Fibroblast of the conjunctiva (primary cell): ENCODE data around the gene GNGT2.

Source experiments
- DNase-seq: peaks from one replicate; pipeline ENCODE4 v3.0.0-alpha.2; 2010; ENCODE audit warnings: low read depth

The GNGT2 gene

GRCh38 chr17:49168706-49169105 is 41.7 kb downstream of the GNGT2 start:
- no peak for DNase-seq

DNA sequence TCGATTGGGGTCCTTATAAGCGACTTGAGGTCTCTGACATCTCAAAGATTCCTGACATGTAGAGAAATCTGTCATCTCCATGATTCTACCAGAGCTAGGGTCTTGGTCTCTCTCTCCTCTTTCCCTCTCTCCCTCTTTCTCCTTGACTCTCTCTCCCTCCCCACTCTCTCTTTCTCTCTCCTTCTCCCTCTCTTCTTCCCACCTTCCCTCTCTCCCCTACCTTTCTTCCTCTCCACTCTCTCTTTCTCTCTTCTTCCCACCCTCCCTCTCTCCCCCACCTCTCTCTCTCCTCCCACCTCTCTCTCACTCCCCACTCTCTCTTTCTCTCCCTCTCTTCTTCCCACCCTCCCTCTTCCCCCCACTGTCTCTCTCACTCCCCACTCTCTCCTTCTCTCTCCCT is 45.2 kb downstream of the GNGT2 start:
- DNase-seq = no peak

DNA sequence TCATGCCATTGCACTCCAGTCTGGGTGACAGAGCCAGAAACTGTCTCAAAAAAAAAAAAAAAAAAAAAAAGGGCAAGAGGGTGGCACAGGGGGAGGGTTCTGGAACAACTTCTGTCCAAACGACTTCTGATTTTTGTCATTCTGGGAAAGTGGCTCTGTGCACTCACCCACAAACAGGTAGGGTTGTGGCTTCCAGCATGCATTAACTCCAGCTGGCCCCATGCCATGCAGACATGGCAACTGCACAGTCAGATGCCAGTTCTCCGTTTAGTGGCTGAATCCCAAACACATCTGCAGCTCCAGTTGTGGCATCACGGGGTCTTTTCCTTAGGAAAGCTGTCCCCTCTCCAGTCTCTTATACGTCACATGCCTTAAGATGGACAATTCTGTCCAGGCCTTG is 47.5 kb downstream of the GNGT2 start:
- no peak for DNase-seq

GRCh38 chr17:49157784-49158183 is 52.6 kb downstream of the GNGT2 start:
- DNase-seq = no peak

DNA sequence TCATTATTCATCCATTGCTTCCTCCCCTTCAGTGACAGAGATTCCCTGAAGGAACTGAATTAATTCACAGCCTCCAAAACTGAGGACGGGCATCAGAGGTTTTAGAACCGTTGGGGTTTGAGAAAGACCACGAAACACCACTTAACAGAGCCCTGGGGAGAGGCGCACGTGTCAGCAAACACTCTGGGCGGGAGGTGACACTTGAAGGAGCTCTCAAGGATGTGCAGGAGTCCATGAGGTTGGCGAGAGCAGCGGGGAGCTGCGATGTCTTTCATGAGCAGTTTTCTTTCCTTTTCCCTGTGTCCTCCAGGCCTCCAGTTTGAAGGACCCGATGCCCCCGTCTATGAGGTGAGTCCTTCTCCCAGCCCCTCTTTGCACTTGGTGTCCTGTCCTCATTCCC is 54.1 kb downstream of the GNGT2 start:
- no peak for DNase-seq
